Measurements from ENCODE around the gene TBC1D2.
A peak's percentile ranks its signal among the peaks of the same experiment; 100 is the strongest.

The TBC1D2 gene

DNA sequence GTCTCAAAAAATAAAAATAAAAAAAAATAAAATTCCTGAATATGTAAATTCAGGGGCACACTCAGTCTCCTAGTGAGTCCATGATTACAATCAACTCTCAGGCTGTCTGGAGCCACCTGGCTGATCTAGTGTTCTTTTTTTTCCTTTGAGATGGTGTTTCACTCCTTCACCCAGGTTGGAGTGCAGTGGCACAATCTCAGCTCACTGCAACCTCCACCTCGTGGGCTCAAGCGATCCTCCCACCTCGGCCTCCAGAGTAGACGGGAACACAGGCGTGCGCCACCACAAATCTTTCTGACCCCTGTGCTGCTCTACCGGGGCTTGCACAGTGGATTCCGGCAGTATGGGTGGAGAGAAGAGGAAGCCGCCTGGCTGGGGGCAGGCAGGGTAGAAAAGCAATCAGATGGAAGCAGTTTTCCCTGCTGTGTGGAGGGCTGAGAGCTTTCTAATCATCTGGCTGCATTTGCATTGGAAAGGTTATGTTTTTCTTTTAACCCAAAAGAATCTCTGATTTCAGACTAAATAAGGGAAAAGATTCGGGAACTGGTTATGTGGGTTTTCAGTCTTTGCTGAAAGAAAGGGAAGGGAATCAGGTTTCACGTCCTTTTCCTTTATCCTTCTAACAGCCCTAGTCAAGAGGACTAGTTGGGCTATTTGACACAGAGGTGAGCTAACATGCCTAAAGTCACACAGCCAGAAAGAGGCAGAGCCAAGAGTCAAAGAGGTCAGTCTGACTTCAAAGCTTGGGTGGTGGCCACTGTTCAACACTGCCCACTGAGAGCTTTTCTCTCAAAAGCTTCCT is 36.7 kb downstream of the TBC1D2 start:
- no peaks in the 10 kb centered on the region for H3K27me3 ChIP-seq (ENCODE audit: insufficient read depth, low read length, poor library complexity)
- no peak overlapping the region for H3K18ac ChIP-seq (ENCODE audit: low read length)
- WGBS (ENCODE audit: extremely low coverage, insufficient coverage, low lambda C conversion rate) = no CpG with 5 or more reads among the region's 11 CpGs

GRCh38 chr9:98217255-98217654 is 38.2 kb downstream of the TBC1D2 start:
- H3K4ac ChIP-seq (ENCODE audit: low read depth, low read length) = no peak overlapping the region
- no peak overlapping the region for H4K8ac ChIP-seq (ENCODE audit: low read depth, low read length)
- no peak overlapping the region for H3K23ac ChIP-seq (ENCODE audit: low read length)
- DNase-seq = no peak
- no peak overlapping the region for H2BK15ac ChIP-seq (replicated peaks; ENCODE audit: low read depth)
- H3K4me2 ChIP-seq (ENCODE audit: low read length) = no peak overlapping the region
- no peaks in the 10 kb centered on the region for H3K4me1 ChIP-seq (ENCODE audit: control insufficient read depth, low read depth, low read length)
- WGBS (ENCODE audit: extremely low coverage, insufficient coverage, low lambda C conversion rate) = no CpG with 5 or more reads among the region's 2 CpGs
- H3K36me3 ChIP-seq (ENCODE audit: control insufficient read depth, insufficient read depth, low read length) = peaks cover 4% of the 10 kb centered on the region
- no peaks in the 10 kb centered on the region for H3K79me1 ChIP-seq (ENCODE audit: low read length)
- no peaks in the 10 kb centered on the region for H3K27me3 ChIP-seq (ENCODE audit: insufficient read depth, low read length, poor library complexity)
- H3K9ac ChIP-seq (ENCODE audit: low read length) = no peak overlapping the region
- H3K27ac ChIP-seq (ENCODE audit: low read depth, low read length) = no peak overlapping the region
- H2AK5ac ChIP-seq (ENCODE audit: low read length) = no peak overlapping the region
- no peak overlapping the region for H2BK5ac ChIP-seq (ENCODE audit: low read length)
- H3K56ac ChIP-seq (ENCODE audit: low read length) = no peak overlapping the region
- H3K18ac ChIP-seq (ENCODE audit: low read length) = no peak overlapping the region
- no peaks in the 10 kb centered on the region for H3K79me2 ChIP-seq (ENCODE audit: control insufficient read depth, insufficient read depth, low read length)
- H4K5ac ChIP-seq (ENCODE audit: low read length) = no peak overlapping the region
- H3K4me3 ChIP-seq (ENCODE audit: low read length) = no peak overlapping the region
- no peak overlapping the region for H2BK120ac ChIP-seq (ENCODE audit: low read depth, low read length)

More for the DNA sequence above, 36.7 kb downstream of the TBC1D2 start:
- Histone ChIP-seq H3K79me2 (ENCODE audit: control insufficient read depth, insufficient read depth, low read length) (no peaks in the 10 kb centered on the region), H2BK5ac (ENCODE audit: low read length) (no peak overlapping the region), H3K27ac (ENCODE audit: low read depth, low read length) (no peak overlapping the region), H3K23ac (ENCODE audit: low read length) (no peak overlapping the region), H3K4me2 (ENCODE audit: low read length) (no peak overlapping the region), H3K4me3 (ENCODE audit: low read length) (no peak overlapping the region), H3K36me3 (ENCODE audit: control insufficient read depth, insufficient read depth, low read length) (peaks cover 2% of the 10 kb centered on the region), H3K56ac (ENCODE audit: low read length) (no peak overlapping the region), H4K8ac (ENCODE audit: low read depth, low read length) (no peak overlapping the region), H2BK15ac (replicated peaks; ENCODE audit: low read depth) (no peak overlapping the region), H2BK120ac (ENCODE audit: low read depth, low read length) (no peak overlapping the region), H2AK5ac (ENCODE audit: low read length) (no peak overlapping the region), H3K4me1 (ENCODE audit: control insufficient read depth, low read depth, low read length) (no peaks in the 10 kb centered on the region), H4K5ac (ENCODE audit: low read length) (no peak overlapping the region), H3K4ac (ENCODE audit: low read depth, low read length) (no peak overlapping the region), H3K9ac (ENCODE audit: low read length) (no peak overlapping the region), H3K79me1 (ENCODE audit: low read length) (no peaks in the 10 kb centered on the region)
- DNase-seq = peak; percentile 47

DNA sequence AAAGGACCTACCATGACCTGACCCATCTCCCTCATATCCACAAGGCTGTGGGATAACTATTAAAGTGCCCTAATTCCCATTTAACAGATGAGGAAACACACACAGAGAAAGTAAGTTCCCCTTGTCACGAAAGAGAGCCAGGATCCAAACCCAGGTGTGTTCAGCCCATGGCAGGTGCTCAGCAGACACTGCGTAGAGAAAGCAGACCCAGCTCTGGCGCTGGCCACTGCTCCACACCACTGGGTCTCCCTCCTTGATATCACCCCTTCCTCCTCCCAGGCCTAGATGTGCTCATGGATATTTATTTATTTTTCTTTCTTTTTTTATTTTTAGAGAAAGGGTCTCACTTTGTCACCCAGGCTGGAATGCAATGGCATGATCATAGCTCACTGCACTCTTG is 39.1 kb downstream of the TBC1D2 start:
- no peak overlapping the region for H3K18ac ChIP-seq (ENCODE audit: low read length)
- H3K27me3 ChIP-seq (ENCODE audit: insufficient read depth, low read length, poor library complexity) = no peaks in the 10 kb centered on the region
- H2BK15ac ChIP-seq (replicated peaks; ENCODE audit: low read depth) = no peak overlapping the region
- no CpG with 5 or more reads among the region's 3 CpGs for WGBS (ENCODE audit: extremely low coverage, insufficient coverage, low lambda C conversion rate)
- no peak overlapping the region for H3K4me3 ChIP-seq (ENCODE audit: low read length)
- no peak overlapping the region for H2BK120ac ChIP-seq (ENCODE audit: low read depth, low read length)
- H3K23ac ChIP-seq (ENCODE audit: low read length) = no peak overlapping the region
- H3K56ac ChIP-seq (ENCODE audit: low read length) = no peak overlapping the region
- peaks cover 4% of the 10 kb centered on the region for H3K36me3 ChIP-seq (ENCODE audit: control insufficient read depth, insufficient read depth, low read length)
- DNase-seq = no peak
- no peak overlapping the region for H4K5ac ChIP-seq (ENCODE audit: low read length)
- H3K79me2 ChIP-seq (ENCODE audit: control insufficient read depth, insufficient read depth, low read length) = no peaks in the 10 kb centered on the region
- no peak overlapping the region for H3K9ac ChIP-seq (ENCODE audit: low read length)
- no peak overlapping the region for H3K4ac ChIP-seq (ENCODE audit: low read depth, low read length)
- no peaks in the 10 kb centered on the region for H3K79me1 ChIP-seq (ENCODE audit: low read length)
- no peak overlapping the region for H4K8ac ChIP-seq (ENCODE audit: low read depth, low read length)
- H2BK5ac ChIP-seq (ENCODE audit: low read length) = no peak overlapping the region
- no peaks in the 10 kb centered on the region for H3K4me1 ChIP-seq (ENCODE audit: control insufficient read depth, low read depth, low read length)
- H2AK5ac ChIP-seq (ENCODE audit: low read length) = no peak overlapping the region
- no peak overlapping the region for H3K27ac ChIP-seq (ENCODE audit: low read depth, low read length)
- no peak overlapping the region for H3K4me2 ChIP-seq (ENCODE audit: low read length)

GRCh38 chr9:98215821-98216220 is 39.6 kb downstream of the TBC1D2 start:
- H3K18ac ChIP-seq (ENCODE audit: low read length) = no peak overlapping the region
- H3K4me1 ChIP-seq (ENCODE audit: control insufficient read depth, low read depth, low read length) = no peaks in the 10 kb centered on the region
- no peak overlapping the region for H3K9ac ChIP-seq (ENCODE audit: low read length)
- H3K36me3 ChIP-seq (ENCODE audit: control insufficient read depth, insufficient read depth, low read length) = peaks cover 6% of the 10 kb centered on the region
- no peak overlapping the region for H2BK15ac ChIP-seq (replicated peaks; ENCODE audit: low read depth)
- no peaks in the 10 kb centered on the region for H3K27me3 ChIP-seq (ENCODE audit: insufficient read depth, low read length, poor library complexity)
- WGBS (ENCODE audit: extremely low coverage, insufficient coverage, low lambda C conversion rate) = no CpG with 5 or more reads among the region's 9 CpGs
- no peak overlapping the region for H3K4ac ChIP-seq (ENCODE audit: low read depth, low read length)
- H3K4me3 ChIP-seq (ENCODE audit: low read length) = no peak overlapping the region
- peak; percentile 27 for DNase-seq
- no peak overlapping the region for H2AK5ac ChIP-seq (ENCODE audit: low read length)
- H4K5ac ChIP-seq (ENCODE audit: low read length) = no peak overlapping the region
- no peak overlapping the region for H4K8ac ChIP-seq (ENCODE audit: low read depth, low read length)
- no peak overlapping the region for H3K23ac ChIP-seq (ENCODE audit: low read length)
- H2BK5ac ChIP-seq (ENCODE audit: low read length) = no peak overlapping the region
- no peak overlapping the region for H3K27ac ChIP-seq (ENCODE audit: low read depth, low read length)
- no peak overlapping the region for H3K4me2 ChIP-seq (ENCODE audit: low read length)
- H3K79me2 ChIP-seq (ENCODE audit: control insufficient read depth, insufficient read depth, low read length) = no peaks in the 10 kb centered on the region
- H3K79me1 ChIP-seq (ENCODE audit: low read length) = no peaks in the 10 kb centered on the region
- no peak overlapping the region for H3K56ac ChIP-seq (ENCODE audit: low read length)
- no peak overlapping the region for H2BK120ac ChIP-seq (ENCODE audit: low read depth, low read length)

- H3K27me3 ChIP-seq (ENCODE audit: insufficient read depth, low read length, poor library complexity) = no peaks in the 10 kb centered on the region
- peaks cover 7% of the 10 kb centered on the region for H3K36me3 ChIP-seq (ENCODE audit: control insufficient read depth, insufficient read depth, low read length)
- H2AK5ac ChIP-seq (ENCODE audit: low read length) = no peak overlapping the region
- H3K9ac ChIP-seq (ENCODE audit: low read length) = no peak overlapping the region
- H3K4me2 ChIP-seq (ENCODE audit: low read length) = no peak overlapping the region
- no peak overlapping the region for H2BK15ac ChIP-seq (replicated peaks; ENCODE audit: low read depth)
- H3K79me2 ChIP-seq (ENCODE audit: control insufficient read depth, insufficient read depth, low read length) = no peaks in the 10 kb centered on the region
- H3K79me1 ChIP-seq (ENCODE audit: low read length) = no peaks in the 10 kb centered on the region
- H3K4me3 ChIP-seq (ENCODE audit: low read length) = no peak overlapping the region
- no peak overlapping the region for H2BK5ac ChIP-seq (ENCODE audit: low read length)
- no peak for DNase-seq
- no peak overlapping the region for H3K27ac ChIP-seq (ENCODE audit: low read depth, low read length)
- no CpG with 5 or more reads among the region's 5 CpGs for WGBS (ENCODE audit: extremely low coverage, insufficient coverage, low lambda C conversion rate)
- H3K23ac ChIP-seq (ENCODE audit: low read length) = no peak overlapping the region
- H4K8ac ChIP-seq (ENCODE audit: low read depth, low read length) = no peak overlapping the region
- no peak overlapping the region for H2BK120ac ChIP-seq (ENCODE audit: low read depth, low read length)
- H3K18ac ChIP-seq (ENCODE audit: low read length) = no peak overlapping the region
- no peak overlapping the region for H4K5ac ChIP-seq (ENCODE audit: low read length)
- no peak overlapping the region for H3K4ac ChIP-seq (ENCODE audit: low read depth, low read length)
- H3K56ac ChIP-seq (ENCODE audit: low read length) = no peak overlapping the region
- H3K4me1 ChIP-seq (ENCODE audit: control insufficient read depth, low read depth, low read length) = no peaks in the 10 kb centered on the region
Observed at GRCh38 chr9:98215271-98215670, 40.2 kb downstream of the TBC1D2 start.

- no peaks in the 10 kb centered on the region for H3K27me3 ChIP-seq (ENCODE audit: insufficient read depth, low read length, poor library complexity)
- H4K5ac ChIP-seq (ENCODE audit: low read length) = no peak overlapping the region
- no peak overlapping the region for H3K4me2 ChIP-seq (ENCODE audit: low read length)
- H3K23ac ChIP-seq (ENCODE audit: low read length) = no peak overlapping the region
- DNase-seq = no peak
- H3K79me1 ChIP-seq (ENCODE audit: low read length) = no peaks in the 10 kb centered on the region
- no peaks in the 10 kb centered on the region for H3K4me1 ChIP-seq (ENCODE audit: control insufficient read depth, low read depth, low read length)
- no peak overlapping the region for H3K56ac ChIP-seq (ENCODE audit: low read length)
- no peaks in the 10 kb centered on the region for H3K79me2 ChIP-seq (ENCODE audit: control insufficient read depth, insufficient read depth, low read length)
- no CpG with 5 or more reads among the region's 6 CpGs for WGBS (ENCODE audit: extremely low coverage, insufficient coverage, low lambda C conversion rate)
- H4K8ac ChIP-seq (ENCODE audit: low read depth, low read length) = no peak overlapping the region
- H3K36me3 ChIP-seq (ENCODE audit: control insufficient read depth, insufficient read depth, low read length) = peaks cover 9% of the 10 kb centered on the region
- no peak overlapping the region for H3K4ac ChIP-seq (ENCODE audit: low read depth, low read length)
- H2BK15ac ChIP-seq (replicated peaks; ENCODE audit: low read depth) = no peak overlapping the region
- no peak overlapping the region for H2BK5ac ChIP-seq (ENCODE audit: low read length)
- no peak overlapping the region for H2BK120ac ChIP-seq (ENCODE audit: low read depth, low read length)
- H3K9ac ChIP-seq (ENCODE audit: low read length) = no peak overlapping the region
- no peak overlapping the region for H3K27ac ChIP-seq (ENCODE audit: low read depth, low read length)
- no peak overlapping the region for H3K4me3 ChIP-seq (ENCODE audit: low read length)
- no peak overlapping the region for H3K18ac ChIP-seq (ENCODE audit: low read length)
- no peak overlapping the region for H2AK5ac ChIP-seq (ENCODE audit: low read length)
Observed at GRCh38 chr9:98214811-98215210, 40.6 kb downstream of the TBC1D2 start.

Data from mesendoderm (in vitro differentiated cells).